M059J (cell line): Measurements from ENCODE around the gene ULK1. TPM values are rescaled to one million over a fixed set of nuclear protein-coding genes. Genes with fewer than 3 reads are reported as not detected.
"Not testable (repeated sequence)": the region's sequence is repeated elsewhere in the genome, so short reads cannot be mapped to it uniquely, and the experiment has no call there.

Experiments used
- DNase-seq: peaks from one replicate; pipeline ENCODE4 v3.0.0-alpha.2; 2012; ENCODE audit warnings: low read depth
- total RNA-seq: library from RNA; depleted of rRNA; stranded (reverse); fragments of >200 nt; shearing (Covaris generic); gene quantifications from 2 replicates; pipeline ENCODE4 v1.2.3, GENCODE V29; 2014

ULK1 gene
- total RNA-seq, 1 experiment from 2014 or later, result 7.5 TPM

GRCh38 chr12:131885543-131886057, 8.8 kb upstream of the ULK1 start:
- no peak for DNase-seq

- not testable (repeated sequence) for DNase-seq
Measured at GRCh38 chr12:131891722-131892121, 2.7 kb upstream of the ULK1 start.

GRCh38 chr12:131892711-131893604, 1.5 kb upstream of the ULK1 start:
- DNase-seq, result no peak

GRCh38 chr12:131893605-131894312, 663 bp upstream of the ULK1 start:
- DNase-seq, result no peak

- DNase-seq, result no peak
Measured at GRCh38 chr12:131894981-131895639, 688 bp downstream of the ULK1 start.

- no peak for DNase-seq
Measured at GRCh38 chr12:131895640-131896079, 1.2 kb downstream of the ULK1 start.

GRCh38 chr12:131896080-131896810, 1.8 kb downstream of the ULK1 start:
- peak; percentile 88 for DNase-seq

GRCh38 chr12:131896811-131897270, 2.4 kb downstream of the ULK1 start:
- no peak for DNase-seq

- no peak for DNase-seq
Measured at GRCh38 chr12:131897276-131897675, 2.9 kb downstream of the ULK1 start.

- DNase-seq, result no peak
Measured at GRCh38 chr12:131897875-131898274, 3.5 kb downstream of the ULK1 start.

GRCh38 chr12:131900397-131900796, 6.0 kb downstream of the ULK1 start:
- no peak for DNase-seq

GRCh38 chr12:131901431-131902331, 7.3 kb downstream of the ULK1 start:
- no peak for DNase-seq

GRCh38 chr12:131902332-131903241, 8.2 kb downstream of the ULK1 start:
- DNase-seq, result no peak

- DNase-seq, result no peak
Measured at GRCh38 chr12:131903270-131904255, 9.1 kb downstream of the ULK1 start.

- DNase-seq, result no peak
Measured at GRCh38 chr12:131904346-131904745, 9.9 kb downstream of the ULK1 start.

GRCh38 chr12:131905081-131905629, 10.7 kb downstream of the ULK1 start:
- DNase-seq, result no peak

GRCh38 chr12:131905630-131906091, 11.2 kb downstream of the ULK1 start:
- DNase-seq, result no peak
